Neural cell (in vitro differentiated cells): ENCODE results near the gene NGF. TPM values are rescaled to one million over a fixed set of nuclear protein-coding genes. Genes with fewer than 3 reads are reported as not detected.

Source experiments
- H2AFZ ChIP-seq: fragments of 200-600, 300-800 bp; sonication (generic), shearing (Covaris generic); 2 replicates; pipeline ENCODE4 v1.6.0; 2014; ENCODE audit warnings: low read depth, mild to moderate bottlenecking, antibody characterized with exemption, low read length, moderate library complexity
- H3F3A ChIP-seq: fragments of 200-600 bp; shearing (Covaris generic); 2 replicates; pipeline ENCODE4 v1.6.1; 2016; ENCODE audit warnings: mild to moderate bottlenecking, moderate library complexity, mixed read lengths, antibody characterized with exemption, low read length; ENCODE audit not compliant: insufficient read depth, poor library complexity, severe bottlenecking
- H3K27ac ChIP-seq: fragments of 200-600, 300-800 bp; sonication (generic), shearing (Covaris generic); 2 replicates; pipeline ENCODE4 v1.5.1; 2014; ENCODE audit warnings: mild to moderate bottlenecking, low read length, moderate library complexity
- H3K27me3 ChIP-seq: fragments of 300-800, 200-600 bp; sonication (generic), shearing (Covaris generic); 2 replicates; pipeline ENCODE4 v1.6.0; 2014; ENCODE audit warnings: mild to moderate bottlenecking, low read depth, low read length, moderate library complexity; ENCODE audit not compliant: insufficient read depth
- H3K36me3 ChIP-seq: fragments of 300-800, 200-600 bp; sonication (generic), shearing (Covaris generic); 2 replicates; pipeline ENCODE4 v1.5.1; 2014; ENCODE audit warnings: mild to moderate bottlenecking, antibody characterized with exemption, low read length, moderate library complexity; ENCODE audit not compliant: insufficient read depth
- H3K4me2 ChIP-seq: fragments of 300-800, 200-600 bp; sonication (generic), shearing (Covaris generic); 2 replicates; pipeline ENCODE4 v1.6.0; 2014; ENCODE audit warnings: mild to moderate bottlenecking, low read length
- H3K4me3 ChIP-seq: fragments of 300-800, 200-600 bp; sonication (generic), shearing (Covaris generic); 2 replicates; pipeline ENCODE4 v1.5.1; 2014; ENCODE audit warnings: mild to moderate bottlenecking, low read length, moderate library complexity
- H3K79me2 ChIP-seq: fragments of 200-600 bp; shearing (Covaris generic); replicated peaks from 2 replicates; pipeline ENCODE4 v1.6.0; 2014; ENCODE audit warnings: mild to moderate bottlenecking, low read length, moderate library complexity; ENCODE audit not compliant: insufficient read depth
- H3K9ac ChIP-seq: fragments of 300-800, 200-600 bp; sonication (generic), shearing (Covaris generic); 2 replicates; pipeline ENCODE4 v1.6.1; 2016; ENCODE audit warnings: mild to moderate bottlenecking, low read length, mixed read lengths
- H3K9me2 ChIP-seq: fragments of 200-600 bp; shearing (Covaris generic); 2 replicates; pipeline ENCODE4 v1.6.1; 2016; ENCODE audit warnings: mild to moderate bottlenecking, low read length, mixed read lengths; ENCODE audit not compliant: insufficient read depth
- H3K9me3 ChIP-seq: fragments of 200-600, 300-800 bp; sonication (generic), shearing (Covaris generic); 2 replicates; pipeline ENCODE4 v1.6.1; 2016; ENCODE audit warnings: mild to moderate bottlenecking, mixed run types, low read length, moderate library complexity, mixed read lengths
- H4K20me1 ChIP-seq: fragments of 200-600 bp; shearing (Covaris generic); 2 replicates; pipeline ENCODE4 v1.6.1; 2016; ENCODE audit warnings: mild to moderate bottlenecking, mixed run types; ENCODE audit not compliant: insufficient read depth
- EZH2 ChIP-seq: fragments of 200-600, 300-800 bp; shearing (Covaris generic), sonication (generic); IDR thresholded peaks from 2 replicates; pipeline ENCODE4 v1.6.1; 2014; ENCODE audit warnings: antibody characterized with exemption, low read length, borderline replicate concordance, mild to moderate bottlenecking; ENCODE audit not compliant: insufficient read depth, poor library complexity, severe bottlenecking
- MXI1 ChIP-seq: fragments of 450-650 bp; conservative IDR thresholded peaks from 2 replicates; pipeline ENCODE4 v1.6.1; 2014; ENCODE audit warnings: antibody characterized with exemption, mild to moderate bottlenecking; ENCODE audit not compliant: poor library complexity, severe bottlenecking
- POLR2AphosphoS5 ChIP-seq: IDR thresholded peaks from 2 replicates; pipeline ENCODE4 v1.6.1; 2012
- RAD21 ChIP-seq: fragments of 450-650 bp; conservative IDR thresholded peaks from 2 replicates; pipeline ENCODE4 v1.6.1; 2014; ENCODE audit warnings: antibody characterized with exemption, mild to moderate bottlenecking, moderate library complexity
- SMC3 ChIP-seq: fragments of 450-650 bp; conservative IDR thresholded peaks from 2 replicates; pipeline ENCODE4 v1.6.1; 2014; ENCODE audit warnings: antibody characterized with exemption, mild to moderate bottlenecking, moderate library complexity; ENCODE audit not compliant: poor library complexity
- TAF1 ChIP-seq: IDR thresholded peaks from 2 replicates; pipeline ENCODE4 v1.6.1; 2012; ENCODE audit warnings: low read depth
- polyA plus RNA-seq: library from polyadenylated mRNA; depleted of rRNA; stranded (reverse); fragments of >200 nt; gene quantifications from 2 replicates; pipeline ENCODE4 v1.2.3, GENCODE V29; 2014
- TF ChIP-seq, protein P1 (sequence below): fragments of 450-650 bp; IDR thresholded peaks from 2 replicates; pipeline ENCODE4 v1.5.1; 2014; ENCODE audit warnings: antibody characterized with exemption, mild to moderate bottlenecking, moderate library complexity; ENCODE audit not compliant: poor library complexity, severe bottlenecking
- TF ChIP-seq, protein P2 (sequence below): IDR thresholded peaks from 2 replicates; pipeline ENCODE4 v1.6.1; 2012; ENCODE audit warnings: borderline replicate concordance

NGF gene
- polyA plus RNA-seq, 1 donor from 2014 or later: not detected

DNA sequence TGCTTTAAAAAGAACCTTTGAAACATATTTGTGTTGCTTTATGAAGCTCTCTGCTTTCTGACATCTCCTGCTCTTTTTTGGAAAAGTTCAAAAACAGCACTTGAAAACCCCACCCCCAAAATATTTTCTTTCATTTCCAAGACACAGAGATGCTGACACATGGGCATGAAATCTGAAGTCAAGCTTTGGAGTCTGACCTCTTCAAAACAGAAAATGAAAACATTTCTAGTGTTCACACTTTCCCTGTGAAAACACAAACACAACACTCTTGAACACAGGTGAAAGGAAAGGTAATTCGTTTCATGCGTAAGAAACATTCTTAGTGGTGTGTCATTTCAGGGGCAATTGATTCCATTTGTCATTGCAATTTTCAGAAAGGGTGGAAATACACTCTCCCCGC is 10.8 kb downstream of the NGF start:
- no peak for TF ChIP-seq RAD21
- TF ChIP-seq, protein P1, sequence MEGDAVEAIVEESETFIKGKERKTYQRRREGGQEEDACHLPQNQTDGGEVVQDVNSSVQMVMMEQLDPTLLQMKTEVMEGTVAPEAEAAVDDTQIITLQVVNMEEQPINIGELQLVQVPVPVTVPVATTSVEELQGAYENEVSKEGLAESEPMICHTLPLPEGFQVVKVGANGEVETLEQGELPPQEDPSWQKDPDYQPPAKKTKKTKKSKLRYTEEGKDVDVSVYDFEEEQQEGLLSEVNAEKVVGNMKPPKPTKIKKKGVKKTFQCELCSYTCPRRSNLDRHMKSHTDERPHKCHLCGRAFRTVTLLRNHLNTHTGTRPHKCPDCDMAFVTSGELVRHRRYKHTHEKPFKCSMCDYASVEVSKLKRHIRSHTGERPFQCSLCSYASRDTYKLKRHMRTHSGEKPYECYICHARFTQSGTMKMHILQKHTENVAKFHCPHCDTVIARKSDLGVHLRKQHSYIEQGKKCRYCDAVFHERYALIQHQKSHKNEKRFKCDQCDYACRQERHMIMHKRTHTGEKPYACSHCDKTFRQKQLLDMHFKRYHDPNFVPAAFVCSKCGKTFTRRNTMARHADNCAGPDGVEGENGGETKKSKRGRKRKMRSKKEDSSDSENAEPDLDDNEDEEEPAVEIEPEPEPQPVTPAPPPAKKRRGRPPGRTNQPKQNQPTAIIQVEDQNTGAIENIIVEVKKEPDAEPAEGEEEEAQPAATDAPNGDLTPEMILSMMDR: no peak
- TF ChIP-seq MXI1: no peak
- TF ChIP-seq POLR2AphosphoS5: no peak
- TF ChIP-seq TAF1: no peak
- TF ChIP-seq, protein P2, sequence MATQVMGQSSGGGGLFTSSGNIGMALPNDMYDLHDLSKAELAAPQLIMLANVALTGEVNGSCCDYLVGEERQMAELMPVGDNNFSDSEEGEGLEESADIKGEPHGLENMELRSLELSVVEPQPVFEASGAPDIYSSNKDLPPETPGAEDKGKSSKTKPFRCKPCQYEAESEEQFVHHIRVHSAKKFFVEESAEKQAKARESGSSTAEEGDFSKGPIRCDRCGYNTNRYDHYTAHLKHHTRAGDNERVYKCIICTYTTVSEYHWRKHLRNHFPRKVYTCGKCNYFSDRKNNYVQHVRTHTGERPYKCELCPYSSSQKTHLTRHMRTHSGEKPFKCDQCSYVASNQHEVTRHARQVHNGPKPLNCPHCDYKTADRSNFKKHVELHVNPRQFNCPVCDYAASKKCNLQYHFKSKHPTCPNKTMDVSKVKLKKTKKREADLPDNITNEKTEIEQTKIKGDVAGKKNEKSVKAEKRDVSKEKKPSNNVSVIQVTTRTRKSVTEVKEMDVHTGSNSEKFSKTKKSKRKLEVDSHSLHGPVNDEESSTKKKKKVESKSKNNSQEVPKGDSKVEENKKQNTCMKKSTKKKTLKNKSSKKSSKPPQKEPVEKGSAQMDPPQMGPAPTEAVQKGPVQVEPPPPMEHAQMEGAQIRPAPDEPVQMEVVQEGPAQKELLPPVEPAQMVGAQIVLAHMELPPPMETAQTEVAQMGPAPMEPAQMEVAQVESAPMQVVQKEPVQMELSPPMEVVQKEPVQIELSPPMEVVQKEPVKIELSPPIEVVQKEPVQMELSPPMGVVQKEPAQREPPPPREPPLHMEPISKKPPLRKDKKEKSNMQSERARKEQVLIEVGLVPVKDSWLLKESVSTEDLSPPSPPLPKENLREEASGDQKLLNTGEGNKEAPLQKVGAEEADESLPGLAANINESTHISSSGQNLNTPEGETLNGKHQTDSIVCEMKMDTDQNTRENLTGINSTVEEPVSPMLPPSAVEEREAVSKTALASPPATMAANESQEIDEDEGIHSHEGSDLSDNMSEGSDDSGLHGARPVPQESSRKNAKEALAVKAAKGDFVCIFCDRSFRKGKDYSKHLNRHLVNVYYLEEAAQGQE: no peak
- no peak for TF ChIP-seq EZH2
- Histone ChIP-seq H3K9ac (no peak overlapping the region), H3K4me2 (no peak overlapping the region)

DNA sequence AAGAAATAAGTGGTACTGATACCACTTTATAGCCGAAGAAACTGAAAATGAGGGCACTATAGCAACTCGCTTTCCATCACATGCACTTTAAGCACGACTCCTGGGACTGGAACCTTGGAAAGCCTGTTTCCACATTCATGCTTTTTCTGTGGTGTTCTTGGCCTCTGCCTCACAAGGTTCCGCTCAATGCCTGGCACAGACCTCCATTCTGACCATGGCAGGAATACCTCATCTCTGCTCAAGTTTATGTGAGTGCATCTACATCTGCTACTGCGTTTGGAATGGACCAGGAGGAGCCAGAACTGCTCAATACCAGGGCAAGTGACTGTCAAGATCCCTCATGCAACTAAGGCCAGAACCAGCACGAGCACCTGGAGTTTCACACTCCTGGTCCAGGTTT is 11.6 kb downstream of the NGF start:
- no peaks in the 10 kb centered on the region for H3F3A ChIP-seq
- no peak overlapping the region for H3K9ac ChIP-seq
- no peak overlapping the region for H3K27ac ChIP-seq
- H2AFZ ChIP-seq: no peak overlapping the region
- no peaks in the 10 kb centered on the region for H3K36me3 ChIP-seq
- no peak overlapping the region for H3K4me2 ChIP-seq
- H3K27me3 ChIP-seq: no peaks in the 10 kb centered on the region
- no peak for TF ChIP-seq MXI1
- TF ChIP-seq, protein P1: no peak
- TF ChIP-seq TAF1: no peak
- no peak for TF ChIP-seq POLR2AphosphoS5
- no peak for TF ChIP-seq EZH2
- no peak for TF ChIP-seq SMC3
- no peaks in the 10 kb centered on the region for H3K9me3 ChIP-seq
- no peak overlapping the region for H3K4me3 ChIP-seq
- H3K79me2 ChIP-seq: no peaks in the 10 kb centered on the region
- no peaks in the 10 kb centered on the region for H4K20me1 ChIP-seq
- no peaks in the 10 kb centered on the region for H3K9me2 ChIP-seq

More for the DNA sequence above, 10.8 kb downstream of the NGF start:
- Histone ChIP-seq H4K20me1 (no peaks in the 10 kb centered on the region), H3K27ac (no peak overlapping the region), H3K4me3 (no peak overlapping the region), H3K27me3 (no peaks in the 10 kb centered on the region), H3K9me2 (no peaks in the 10 kb centered on the region), H3F3A (no peaks in the 10 kb centered on the region), H3K79me2 (no peaks in the 10 kb centered on the region), H3K9me3 (no peaks in the 10 kb centered on the region), H2AFZ (no peak overlapping the region), H3K36me3 (no peaks in the 10 kb centered on the region)
